ENCODE data around the gene PPM1H.
"Not testable (repeated sequence)": the region's sequence is repeated elsewhere in the genome, so short reads cannot be mapped to it uniquely, and the experiment has no call there.

PPM1H gene

GRCh38 chr12:62766496-62766895, 168.5 kb downstream of the PPM1H start:
- no peak for DNase-seq (ENCODE audit: low read depth)

DNA sequence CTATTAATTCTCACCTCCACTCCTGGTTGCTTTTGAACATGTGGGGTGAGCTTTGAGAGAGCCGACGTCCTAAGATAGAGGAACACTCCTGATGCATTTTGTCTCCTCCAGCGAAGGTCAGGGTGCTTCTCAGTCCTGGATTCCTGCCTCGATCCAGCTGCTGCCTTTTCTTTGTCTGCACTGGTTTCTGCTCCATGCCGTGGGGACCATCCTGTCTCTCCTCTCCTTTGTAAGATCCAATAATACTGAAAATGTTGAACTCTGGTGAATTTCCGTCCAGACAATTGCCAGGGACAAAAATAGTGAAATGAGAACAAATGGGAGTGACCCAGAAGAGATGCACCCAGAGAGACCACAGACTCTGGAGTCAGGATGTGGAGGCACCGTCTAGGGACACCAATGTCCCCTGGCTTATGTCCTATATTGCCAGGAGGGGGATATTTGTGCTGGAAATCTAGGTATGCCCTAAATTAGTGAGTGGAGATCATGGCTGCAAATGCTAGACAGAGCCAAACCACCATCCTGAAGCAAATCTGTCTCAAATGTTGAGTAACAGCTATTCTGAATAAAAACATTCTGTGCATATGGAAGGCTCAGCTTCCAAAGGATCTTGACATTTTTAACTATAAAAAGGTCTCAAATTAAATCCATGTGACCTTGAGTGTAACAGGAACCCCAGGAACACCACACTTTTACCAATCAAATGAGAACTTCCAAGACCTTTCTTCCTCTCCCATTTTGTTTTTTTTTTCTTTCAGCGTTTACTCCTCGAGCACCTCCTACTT, 170.9 kb downstream of the PPM1H start:
- DNase-seq (ENCODE audit: low read depth) = no peak

DNA sequence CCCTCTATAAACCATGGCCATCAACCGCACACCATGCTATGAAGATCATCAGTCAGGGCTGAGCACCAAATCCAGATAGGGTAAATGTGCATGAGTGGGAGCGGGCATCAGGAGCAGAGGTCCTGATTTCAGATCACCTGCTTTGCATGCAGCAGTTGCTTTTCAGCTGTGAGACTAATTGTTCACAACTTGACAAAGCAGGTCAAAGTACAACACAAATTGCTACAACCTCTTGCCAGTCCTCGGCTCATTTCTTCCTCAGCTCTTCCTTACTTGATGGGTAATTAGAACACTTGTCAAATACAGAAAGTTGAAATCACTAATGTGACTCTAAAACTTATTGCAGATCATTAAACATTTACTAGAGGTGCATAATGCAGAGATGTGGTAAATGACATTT, 171.6 kb downstream of the PPM1H start:
- no peak for DNase-seq (ENCODE audit: low read depth)

DNA sequence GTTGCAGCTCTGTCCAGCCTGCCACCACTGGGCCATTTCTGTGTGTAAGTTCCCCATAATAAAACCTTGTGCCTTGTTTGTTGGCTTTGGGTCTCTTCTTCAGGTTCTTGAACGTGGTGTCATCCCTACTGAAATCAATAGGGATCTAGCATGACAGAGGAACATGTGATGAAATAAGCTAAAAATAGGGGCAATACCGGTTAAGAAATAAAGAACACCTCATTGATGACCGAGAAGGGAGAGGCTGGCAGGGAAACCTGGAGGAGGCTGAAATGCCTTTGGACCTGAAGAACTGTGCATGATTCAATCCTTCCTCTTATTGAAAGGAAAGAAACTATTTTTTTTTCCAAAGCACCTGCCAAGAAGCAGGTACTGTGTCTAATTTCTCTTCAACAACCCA, 172.3 kb downstream of the PPM1H start:
- no peak for DNase-seq (ENCODE audit: low read depth)

- DNase-seq (ENCODE audit: low read depth) = no peak
Observed at GRCh38 chr12:62761658-62762057, 173.3 kb downstream of the PPM1H start.

GRCh38 chr12:62760779-62761178, 174.2 kb downstream of the PPM1H start:
- no peak for DNase-seq (ENCODE audit: low read depth)

GRCh38 chr12:62760341-62760740, 174.6 kb downstream of the PPM1H start:
- not testable (repeated sequence) for DNase-seq (ENCODE audit: low read depth)

GRCh38 chr12:62758216-62758615, 176.7 kb downstream of the PPM1H start:
- no peak for DNase-seq (ENCODE audit: low read depth)

GRCh38 chr12:62757048-62757447, 177.9 kb downstream of the PPM1H start:
- DNase-seq (ENCODE audit: low read depth) = no peak

DNA sequence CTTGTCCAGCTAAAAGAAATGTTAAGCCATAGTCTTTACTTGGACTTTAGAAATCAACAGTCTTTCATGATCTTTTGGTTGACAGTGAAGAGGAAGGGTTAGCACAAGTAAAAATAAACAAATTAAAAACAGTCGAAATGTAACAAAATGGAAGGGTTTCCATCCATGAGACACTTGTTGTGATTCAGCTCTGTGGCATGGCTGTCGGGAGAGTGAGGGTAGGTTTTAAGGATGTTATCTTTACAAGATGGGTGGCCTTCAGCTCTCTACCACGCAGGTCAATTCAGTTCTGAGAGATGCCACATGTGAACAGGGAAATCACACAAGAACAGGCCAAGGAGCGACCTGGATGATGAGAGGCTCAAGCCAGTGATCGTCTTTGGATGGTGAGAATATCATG, 180.2 kb downstream of the PPM1H start:
- DNase-seq (ENCODE audit: low read depth) = no peak

- no peak for DNase-seq (ENCODE audit: low read depth)
Observed at GRCh38 chr12:62751810-62752155, 183.2 kb downstream of the PPM1H start.

GRCh38 chr12:62750941-62751809, 183.8 kb downstream of the PPM1H start:
- no peak for DNase-seq (ENCODE audit: low read depth)

DNA sequence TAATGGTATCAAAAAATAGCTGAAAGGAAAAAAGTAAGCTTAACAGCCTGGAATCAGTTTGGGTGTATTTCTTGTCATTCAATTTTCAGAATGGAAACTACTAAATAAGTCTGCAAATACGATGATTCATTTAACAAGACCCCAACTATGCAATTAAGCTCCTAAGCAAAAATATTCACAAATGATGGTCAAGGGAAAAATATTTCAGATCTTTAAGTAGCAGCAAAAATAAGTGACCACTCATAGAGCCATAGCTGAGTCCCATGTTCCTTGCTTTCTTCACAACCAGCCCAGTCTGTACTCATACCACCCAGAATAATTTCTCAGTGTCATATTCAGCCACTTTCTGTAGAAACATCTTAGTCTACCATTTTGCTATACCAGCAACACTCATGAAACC, 185.4 kb downstream of the PPM1H start:
- DNase-seq (ENCODE audit: low read depth) = no peak

GRCh38 chr12:62748941-62749468, 185.9 kb downstream of the PPM1H start:
- DNase-seq (ENCODE audit: low read depth) = no peak

DNA sequence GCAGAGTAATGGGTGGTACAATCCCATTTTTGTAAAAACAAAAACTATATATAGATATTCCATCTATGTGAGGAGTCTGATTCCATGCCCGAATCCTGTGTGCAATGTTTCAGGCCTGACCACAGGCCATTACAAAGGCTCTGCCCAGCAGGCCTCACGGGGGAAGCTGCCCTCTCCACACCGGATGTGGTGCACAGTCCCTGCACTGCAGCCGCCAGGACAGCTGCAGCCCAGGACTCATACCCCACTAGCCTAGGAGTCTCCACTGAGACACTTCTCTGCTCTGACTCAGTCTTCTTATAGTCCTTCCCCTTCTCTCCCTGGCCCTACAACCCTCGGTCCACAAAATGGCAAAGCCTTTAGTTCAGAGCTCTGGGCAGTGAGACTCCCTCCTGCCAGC, 190.4 kb downstream of the PPM1H start:
- DNase-seq (ENCODE audit: low read depth) = no peak

DNA sequence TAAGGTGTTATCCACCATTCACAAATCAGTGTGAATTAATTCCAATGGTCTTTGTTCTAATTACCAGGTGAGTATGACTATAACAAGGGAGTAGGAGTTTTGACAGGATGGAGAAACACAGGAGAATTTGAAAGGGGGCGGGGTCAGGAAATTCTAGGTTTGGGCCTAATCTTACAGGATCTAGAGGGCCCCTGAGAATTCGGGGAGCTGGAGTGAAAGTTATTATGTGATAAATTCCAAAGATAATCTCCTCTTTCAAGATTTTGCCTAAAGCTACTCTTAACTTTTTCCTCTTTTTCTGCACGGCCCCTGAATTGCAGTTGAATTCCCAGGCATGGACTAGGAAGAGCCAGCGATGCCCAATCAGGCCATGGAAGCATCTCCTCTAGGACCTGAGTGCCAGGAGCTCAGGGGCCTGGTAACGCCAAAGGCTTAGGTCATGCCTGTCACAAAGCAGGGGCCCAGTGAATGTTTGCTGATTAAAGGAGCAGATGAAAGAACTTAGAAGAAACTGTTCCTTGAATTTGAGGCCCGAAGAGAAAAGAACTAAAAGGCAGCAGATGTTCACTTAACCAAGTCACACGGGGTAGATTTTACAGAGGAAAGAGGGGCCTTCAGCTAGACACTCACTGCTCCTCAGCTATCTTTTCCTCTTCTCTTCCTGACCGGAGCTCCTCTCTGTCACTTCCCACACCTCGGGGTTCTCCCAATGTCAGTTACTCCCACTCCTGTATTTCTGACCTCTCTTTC, 195.5 kb downstream of the PPM1H start:
- no peak for DNase-seq (ENCODE audit: low read depth)

DNA sequence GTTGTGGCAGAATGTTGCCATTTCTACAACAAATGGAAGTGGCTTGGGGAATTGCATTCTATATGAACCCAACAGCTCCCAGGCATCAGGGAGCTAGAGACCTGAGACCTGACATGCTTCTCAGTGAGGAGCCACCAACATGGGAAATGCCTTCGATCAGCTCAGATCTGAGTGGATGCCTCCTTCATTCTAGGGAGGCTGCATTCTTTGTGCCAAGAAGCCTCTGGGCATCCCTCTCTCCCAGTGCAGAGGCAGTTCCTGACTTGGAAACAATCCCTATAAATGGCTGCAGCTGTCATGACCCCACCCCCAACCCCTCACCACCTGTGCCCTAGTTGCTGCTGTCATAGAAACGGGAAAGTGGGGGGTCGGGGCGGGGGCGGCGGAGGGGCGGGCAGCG, 196.3 kb downstream of the PPM1H start:
- DNase-seq (ENCODE audit: low read depth) = no peak

DNA sequence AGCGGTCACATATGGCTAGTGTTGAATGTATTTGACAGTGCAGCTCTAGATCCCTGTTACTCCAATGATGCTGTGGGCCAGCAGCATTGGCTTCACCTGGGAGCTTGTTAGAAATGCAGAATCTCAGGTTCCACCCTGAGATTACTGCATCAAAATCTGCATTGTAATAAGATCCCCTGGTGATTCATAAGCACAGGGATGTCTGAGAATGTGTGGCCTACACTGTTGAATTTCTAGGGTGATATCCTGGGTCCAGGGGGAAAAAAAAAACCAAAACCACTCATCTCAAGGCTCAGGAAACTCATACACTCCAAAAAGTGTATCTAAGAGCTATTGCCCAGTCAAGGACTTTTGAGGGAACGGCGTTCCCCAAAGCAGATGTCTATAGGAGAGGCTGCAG, 196.8 kb downstream of the PPM1H start:
- DNase-seq (ENCODE audit: low read depth) = no peak

DNA sequence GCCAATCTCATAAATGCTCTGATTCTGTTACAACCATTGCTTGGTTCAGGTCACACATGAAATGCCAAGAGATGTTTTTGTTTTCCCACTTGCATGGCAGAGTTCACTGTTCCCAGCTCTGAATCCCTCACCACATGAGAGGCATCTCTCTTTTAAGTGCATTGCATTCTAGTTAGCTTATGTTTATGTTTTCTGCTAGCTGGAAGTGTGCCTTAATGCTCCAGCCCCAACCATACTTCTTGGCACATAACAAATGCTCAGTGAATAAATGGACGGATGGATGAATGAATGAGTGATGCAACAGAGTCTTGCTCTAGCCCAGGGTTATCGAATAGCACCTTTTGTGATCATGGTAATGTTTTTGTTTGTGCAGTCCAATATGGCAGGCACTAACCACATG, 197.3 kb downstream of the PPM1H start:
- no peak for DNase-seq (ENCODE audit: low read depth)

DNA sequence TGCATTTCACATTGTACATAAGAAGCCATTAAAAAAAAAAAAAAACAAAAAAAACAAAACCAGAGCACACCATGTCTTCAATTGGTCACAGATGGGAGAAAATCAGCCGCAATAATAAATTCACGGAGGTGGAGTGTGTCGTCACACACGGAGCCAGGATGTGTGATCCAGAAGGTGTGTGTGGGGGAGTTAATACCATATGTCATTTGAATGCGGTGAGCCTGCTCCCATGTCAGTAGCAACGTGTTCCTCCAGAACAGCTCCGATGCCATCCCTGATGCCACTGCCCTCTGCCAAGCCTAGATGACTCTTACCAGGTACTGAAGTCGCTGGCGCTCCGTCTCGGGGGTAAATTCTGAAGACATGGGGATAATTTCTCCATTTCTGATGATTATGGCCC, 197.8 kb downstream of the PPM1H start:
- no peak for DNase-seq (ENCODE audit: low read depth)

DNA sequence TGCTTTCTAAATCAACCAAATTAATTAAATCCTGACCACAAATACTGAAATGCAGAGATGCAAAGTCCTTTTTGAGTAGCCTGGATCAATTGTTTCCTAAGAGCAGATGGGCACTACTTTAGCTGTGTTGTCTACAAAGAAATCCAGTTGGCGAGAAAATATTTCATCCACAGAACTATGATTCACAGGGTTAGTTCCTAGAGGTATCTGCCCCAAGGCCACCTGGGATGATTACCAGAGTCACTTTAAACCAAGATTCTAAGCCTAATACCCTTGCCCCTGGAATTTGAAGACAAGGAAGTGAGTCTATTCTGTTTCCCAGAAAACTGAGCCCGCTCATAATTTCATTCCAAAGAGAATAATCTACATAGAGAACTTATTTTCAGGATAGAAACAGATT, 198.4 kb downstream of the PPM1H start:
- DNase-seq (ENCODE audit: low read depth) = no peak

- DNase-seq (ENCODE audit: low read depth) = peak; percentile 71
Observed at GRCh38 chr12:62732861-62733427, 202.0 kb downstream of the PPM1H start.
